Erythroblast (primary cell): ENCODE measurements around the gene CTAGE15.
"Not testable (repeated sequence)": the region's sequence is repeated elsewhere in the genome, so short reads cannot be mapped to it uniquely, and the experiment has no call there.

Experiments used
- GATA1 ChIP-seq: IDR thresholded peaks from 2 replicates; pipeline ENCODE4 v1.6.1; 2011; ENCODE audit warnings: low read depth, mild to moderate bottlenecking, control low read depth, low read length, moderate library complexity
- POLR2A ChIP-seq: IDR thresholded peaks from 2 replicates; pipeline ENCODE4 v1.6.1; 2011; ENCODE audit warnings: mild to moderate bottlenecking, low read length

DNA sequence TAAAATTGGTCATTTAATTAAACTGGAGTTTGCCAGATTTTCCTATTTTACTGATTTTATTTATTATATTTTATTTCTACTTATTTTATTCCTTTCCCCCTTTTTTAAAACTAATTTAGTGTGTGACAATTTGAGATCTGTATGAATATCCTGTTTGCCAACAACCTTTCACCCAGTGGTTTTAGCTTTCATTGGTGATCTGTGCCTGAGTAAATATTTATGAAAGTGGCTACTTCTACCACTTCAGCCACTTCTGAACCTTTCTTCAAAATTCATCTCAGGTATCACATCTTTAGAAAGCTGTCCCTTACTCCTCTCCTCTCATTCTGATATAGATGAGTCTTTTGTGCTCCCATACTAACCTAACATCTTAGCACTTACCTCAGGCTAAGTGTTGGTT is 18.3 kb downstream of the CTAGE15 start:
- not testable (repeated sequence) for TF ChIP-seq POLR2A, GATA1
